Measurements from ENCODE around the gene C10orf143. TPM values are rescaled to one million over a fixed set of nuclear protein-coding genes. Genes with fewer than 3 reads are reported as not detected.

Gene C10orf143
- total RNA-seq, 2 donors from 2014 or later, result 0.43 to 3.1 TPM

DNA sequence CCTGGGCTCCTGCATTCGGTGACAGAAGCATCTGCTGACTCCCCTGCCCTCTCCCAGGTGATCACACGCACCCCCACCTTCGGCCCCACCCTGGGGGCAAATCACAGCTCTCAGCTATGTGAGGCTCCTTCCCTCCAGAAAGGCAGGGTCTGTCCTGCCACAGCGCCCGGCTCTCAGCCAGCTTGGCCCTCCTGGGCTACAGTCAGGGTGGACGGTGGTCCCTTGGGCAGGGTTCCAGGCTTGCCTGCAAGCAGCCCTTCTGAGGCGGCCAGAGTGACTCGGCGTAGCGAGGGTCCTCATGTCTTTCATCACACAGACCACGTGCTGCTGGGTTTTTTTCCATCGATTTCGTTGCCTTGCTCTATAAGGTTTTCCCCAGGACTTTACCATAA, 93.0 kb downstream of the C10orf143 start:
- ATAC-seq (no peak), DNase-seq (ENCODE audit: low spot score in 2 of 2) (peak in 1 of 2 donors; percentile 38)
- Mint-ChIP-seq H3K27ac (no peak overlapping the region), H3K9me3 (no peaks in the 10 kb centered on the region), H3K36me3 (no peaks in the 10 kb centered on the region)

DNA sequence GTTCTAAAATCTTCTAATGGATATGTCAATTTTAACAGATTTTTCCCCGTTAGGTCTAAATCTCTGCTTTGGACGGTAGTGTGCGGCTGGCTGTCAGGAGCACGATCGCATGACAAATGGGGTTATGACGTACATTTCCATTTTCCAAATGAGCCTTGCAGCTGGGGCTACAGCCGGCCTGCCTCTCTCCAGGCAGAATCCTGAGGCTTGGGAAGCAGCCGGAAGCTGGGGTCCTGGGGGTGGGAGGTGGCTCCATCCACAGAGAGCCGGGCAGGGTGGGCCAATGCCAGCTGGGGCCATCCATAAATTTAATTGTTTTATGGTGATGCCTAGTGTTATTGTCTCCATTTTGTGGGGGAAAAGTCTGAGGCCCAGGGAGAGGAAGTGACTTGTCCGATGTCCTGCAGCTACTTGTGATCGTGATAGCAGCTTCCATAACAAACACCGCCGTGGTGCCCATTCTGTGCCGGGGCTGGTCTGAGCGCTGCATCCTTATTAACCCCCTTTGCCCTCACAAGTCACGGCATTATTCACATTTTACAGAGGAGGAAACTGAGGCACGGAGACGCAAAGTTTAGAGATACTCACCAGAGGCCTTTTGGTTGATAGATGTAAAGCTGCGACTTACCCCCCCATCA, 93.5 kb downstream of the C10orf143 start:
- no peak for ATAC-seq
- no peaks in the 10 kb centered on the region for H3K9me3 Mint-ChIP-seq
- H3K27ac Mint-ChIP-seq, result no peak overlapping the region
- no peaks in the 10 kb centered on the region for H3K36me3 Mint-ChIP-seq
- peak in 1 of 2 donors; percentile 20 for DNase-seq (ENCODE audit: low spot score in 2 of 2)

DNA sequence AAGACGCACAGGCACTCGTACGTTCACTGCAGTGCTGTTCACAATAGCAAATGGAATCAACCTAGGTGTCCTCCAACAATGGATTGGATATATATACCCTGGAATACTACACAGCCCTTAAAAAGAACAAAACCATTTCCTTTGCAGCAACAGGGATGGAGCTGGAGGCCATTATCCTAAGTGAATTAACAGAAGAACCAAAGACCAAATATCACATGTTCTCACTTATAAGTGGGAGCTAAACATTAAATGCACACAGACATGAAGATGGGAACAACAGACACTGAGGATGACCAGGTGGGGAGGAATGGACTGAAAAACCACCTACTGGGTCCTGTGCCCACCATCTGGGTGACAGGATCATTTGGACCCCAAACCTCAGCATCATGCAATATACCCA, 94.5 kb downstream of the C10orf143 start:
- DNase-seq (ENCODE audit: low spot score in 2 of 2) (no peak), ATAC-seq (no peak)
- Mint-ChIP-seq H3K27ac (peak overlapping the region in 1 of 2 donors; percentile 52), H3K9me3 (no peaks in the 10 kb centered on the region), H3K36me3 (no peaks in the 10 kb centered on the region)

DNA sequence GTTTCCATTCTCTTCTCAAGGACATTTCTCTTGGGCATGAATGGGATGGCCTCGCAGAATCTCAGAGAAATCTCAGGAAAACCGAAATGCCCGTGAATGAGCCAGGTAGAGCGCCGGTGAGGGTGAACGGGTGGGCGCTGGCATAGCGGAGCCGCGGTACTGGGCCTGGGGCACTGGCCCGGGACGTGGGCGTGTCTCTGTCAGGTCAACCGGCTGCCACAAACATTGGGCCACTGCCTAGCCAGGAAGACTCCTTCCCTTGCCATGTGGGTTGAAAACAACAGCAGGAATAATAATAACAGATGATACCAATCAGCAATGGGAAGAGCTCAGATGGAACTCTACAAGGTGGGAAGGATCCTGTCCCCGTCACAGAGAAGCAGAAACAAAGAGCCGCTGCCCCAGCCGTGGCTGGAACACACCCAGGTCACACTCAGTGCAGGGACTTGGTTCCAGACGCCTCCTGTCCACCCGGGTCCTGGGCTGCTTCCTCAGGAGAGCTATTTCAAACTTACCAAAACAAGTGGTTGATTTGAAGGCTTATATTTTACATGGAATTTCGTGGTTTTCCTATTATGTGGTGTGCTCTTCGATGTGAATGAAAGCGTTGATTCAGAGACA, 95.4 kb downstream of the C10orf143 start:
- no peaks in the 10 kb centered on the region for H3K9me3 Mint-ChIP-seq
- no peak for ATAC-seq
- no peaks in the 10 kb centered on the region for H3K36me3 Mint-ChIP-seq
- no peak overlapping the region for H3K27ac Mint-ChIP-seq
- no peak for DNase-seq (ENCODE audit: low spot score in 2 of 2)

DNA sequence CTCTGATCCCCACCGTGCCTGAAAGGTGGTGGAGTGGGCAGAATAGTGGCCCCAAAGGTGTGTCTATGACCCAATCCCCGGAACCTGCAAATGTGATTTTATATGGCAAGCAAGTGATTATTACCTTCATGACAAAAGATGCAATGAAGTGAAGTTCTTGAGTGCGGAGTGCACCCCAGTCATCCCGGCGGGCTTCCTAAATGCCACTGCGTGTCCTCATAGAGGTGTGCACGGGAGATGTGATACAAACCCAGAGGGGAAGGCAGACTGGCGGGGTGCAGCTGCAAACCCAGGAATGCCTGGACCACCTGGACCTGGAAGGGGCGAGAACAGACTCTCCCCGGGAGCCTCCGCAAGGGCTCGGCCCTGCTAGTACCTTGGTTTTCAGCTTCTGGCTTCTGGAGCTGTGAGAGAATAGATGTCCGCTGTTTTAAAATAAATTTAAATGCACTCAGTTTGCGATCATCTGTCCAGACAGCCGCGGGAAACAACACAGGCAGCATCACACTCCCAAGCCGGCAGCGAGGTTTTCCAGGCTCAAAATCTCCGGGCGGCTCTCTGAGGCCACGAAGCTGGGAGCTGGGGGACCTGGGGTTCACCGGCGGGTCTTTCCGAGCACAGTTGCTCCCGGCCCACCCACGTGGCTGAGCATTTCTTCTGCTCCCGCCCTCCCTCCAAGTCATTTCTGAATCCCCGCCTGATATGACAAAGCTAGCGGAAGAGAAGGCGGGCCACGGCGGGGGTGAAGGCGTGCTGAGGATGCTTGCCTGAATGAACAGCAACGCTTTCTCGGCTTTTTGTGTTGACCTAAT, 96.2 kb downstream of the C10orf143 start:
- no peaks in the 10 kb centered on the region for H3K36me3 Mint-ChIP-seq
- ATAC-seq (no peak), DNase-seq (ENCODE audit: low spot score in 2 of 2) (no peak)
- no peak overlapping the region for H3K27ac Mint-ChIP-seq
- no peaks in the 10 kb centered on the region for H3K9me3 Mint-ChIP-seq

Other genes with a start within 250 kb of the C10orf143 start
- not detected for gene EBF3, start 146.6 kb downstream of the C10orf143 start, total RNA-seq
- 100 to 1,000 TPM in 1 of 2 donors, 10 to 100 TPM in 1; 94.1 to 103 TPM for gene GLRX3, start 25.6 kb upstream of the C10orf143 start, total RNA-seq

Measured in activated naive CD4-positive, alpha-beta T cell treated with anti-CD3 and anti-CD28 coated beads, Interleukin-2, amount 50 U/mL, for 72 hours (primary cell).